Karpas-422 (cell line): ENCODE measurements around the gene DHX15. TPM values are rescaled to one million over a fixed set of nuclear protein-coding genes. Genes with fewer than 3 reads are reported as not detected.

Source experiments
- DNase-seq: peaks from one replicate; pipeline ENCODE4 v3.0.0-alpha.2; 2015
- H2AFZ ChIP-seq: fragments of 200-600 bp; sonication (generic); 2 replicates; pipeline ENCODE4 v1.6.1; 2014; ENCODE audit warnings: antibody characterized with exemption, low read length, mixed read lengths
- H3K27ac ChIP-seq: fragments of 200-600 bp; sonication (generic); 2 replicates; pipeline ENCODE4 v1.5.1; 2014; ENCODE audit warnings: mild to moderate bottlenecking, low read length, moderate library complexity
- H3K27me3 ChIP-seq: fragments of 200-600 bp; sonication (generic); 2 replicates; pipeline ENCODE4 v1.6.1; 2014; ENCODE audit warnings: low read length, mixed read lengths
- H3K36me3 ChIP-seq: fragments of 200-600 bp; sonication (generic); 2 replicates; pipeline ENCODE4 v1.6.1; 2014; ENCODE audit warnings: low read length, mixed read lengths; ENCODE audit not compliant: insufficient read depth
- H3K4me1 ChIP-seq: fragments of 200-600 bp; sonication (generic); 2 replicates; pipeline ENCODE4 v1.6.1; 2014; ENCODE audit warnings: mild to moderate bottlenecking, low read length, mixed read lengths
- H3K4me2 ChIP-seq: fragments of 200-600 bp; sonication (generic); 2 replicates; pipeline ENCODE4 v1.6.1; 2014; ENCODE audit warnings: low read length, low read depth, mild to moderate bottlenecking; ENCODE audit not compliant: poor library complexity, severe bottlenecking
- H3K4me3 ChIP-seq: fragments of 200-600 bp; sonication (generic); 2 replicates; pipeline ENCODE4 v1.5.1; 2014; ENCODE audit warnings: mild to moderate bottlenecking, antibody characterized with exemption, low read length, mixed read lengths
- H3K79me2 ChIP-seq: fragments of 200-600 bp; sonication (generic); 2 replicates; pipeline ENCODE4 v1.6.1; 2014; ENCODE audit warnings: mild to moderate bottlenecking, low read length, mixed read lengths
- H3K9ac ChIP-seq: fragments of 200-600 bp; sonication (generic); 2 replicates; pipeline ENCODE4 v1.6.0; 2014; ENCODE audit warnings: low read length
- H3K9me2 ChIP-seq: fragments of 200-600 bp; sonication (generic), shearing (Covaris generic); replicated peaks from 2 replicates; pipeline ENCODE4 v1.6.0; 2014; ENCODE audit warnings: mild to moderate bottlenecking, low read length, moderate library complexity; ENCODE audit not compliant: insufficient read depth
- H3K9me3 ChIP-seq: fragments of 300-700, 200-600 bp; sonication (generic); 2 replicates; pipeline ENCODE4 v1.6.1; 2014; ENCODE audit warnings: low read length, mixed read lengths
- H4K20me1 ChIP-seq: fragments of 200-600 bp; sonication (generic); 2 replicates; pipeline ENCODE4 v1.6.1; 2014; ENCODE audit warnings: mild to moderate bottlenecking, antibody characterized with exemption, low read length, low read depth; ENCODE audit not compliant: insufficient read depth
- total RNA-seq: library from RNA; depleted of rRNA; stranded (reverse); fragments of >200 nt; shearing (Covaris generic); gene quantifications from 2 replicates; pipeline ENCODE4 v1.2.3, GENCODE V29; 2014; ENCODE audit warnings: low replicate concordance; rRNA removed

DHX15 gene
- total RNA-seq, result 109 and 189 TPM in 2 replicates

DNA sequence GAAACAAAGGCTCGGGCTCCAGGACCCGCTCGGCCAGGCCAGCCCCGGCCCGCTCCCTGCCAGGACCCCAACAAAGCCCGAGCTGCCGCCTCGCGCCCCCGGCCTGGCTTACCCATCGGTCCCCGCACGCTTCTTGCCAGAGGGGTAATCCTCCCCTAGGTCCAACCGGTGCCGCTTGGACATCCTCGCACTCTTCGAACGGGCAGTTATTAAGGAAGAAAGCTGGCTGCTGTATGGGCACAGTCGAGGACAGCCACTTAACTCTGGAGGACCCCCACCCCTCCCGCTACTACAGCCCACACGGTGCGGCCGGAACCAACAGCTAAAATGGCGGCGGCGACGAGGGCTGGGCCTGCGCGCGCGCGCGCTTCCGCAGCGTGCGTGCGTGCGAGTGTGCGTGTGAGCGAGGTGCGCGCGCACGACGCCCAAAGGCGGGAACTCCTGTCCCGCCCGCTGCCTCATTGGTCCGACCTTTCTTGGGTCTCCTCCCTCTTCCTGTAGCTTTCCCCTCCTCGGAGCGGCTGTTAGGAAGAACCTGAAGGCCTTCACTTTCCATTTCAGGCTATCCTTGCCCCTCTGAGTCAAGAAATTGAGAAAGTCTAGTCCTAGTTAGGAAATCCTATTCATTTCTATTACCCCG, at the start of gene DHX15:
Gene DHX15 (minus strand): TSS at position 344 of the 640 bp plus-strand sequence. CDS start 161 bp downstream, at position 183.
- Histone ChIP-seq H3K4me2 (peak within 1 kb of the TSS; percentile 89), H4K20me1 (peaks cover 36% of the 10 kb centered on the region), H3K9me2 (no peaks in the 10 kb centered on the region), H3K79me2 (peaks cover 50% of the 10 kb centered on the region), H2AFZ (peak within 1 kb of the TSS; percentile 94), H3K4me3 (peak within 1 kb of the TSS; percentile 97), H3K9me3 (no peaks in the 10 kb centered on the region; the same call in 1 of the 2 replicates), H3K4me1 (peaks cover 44% of the 10 kb centered on the region), H3K36me3 (peaks cover 24% of the 10 kb centered on the region), H3K27ac (peak within 1 kb of the TSS; percentile 82), H3K27me3 (0 out of 2 replicates have a peak, but pooled peaks cover 3% of the 10 kb centered on the region), H3K9ac (peak within 1 kb of the TSS; percentile 100)
- DNase-seq, result peak; percentile 97

DNA sequence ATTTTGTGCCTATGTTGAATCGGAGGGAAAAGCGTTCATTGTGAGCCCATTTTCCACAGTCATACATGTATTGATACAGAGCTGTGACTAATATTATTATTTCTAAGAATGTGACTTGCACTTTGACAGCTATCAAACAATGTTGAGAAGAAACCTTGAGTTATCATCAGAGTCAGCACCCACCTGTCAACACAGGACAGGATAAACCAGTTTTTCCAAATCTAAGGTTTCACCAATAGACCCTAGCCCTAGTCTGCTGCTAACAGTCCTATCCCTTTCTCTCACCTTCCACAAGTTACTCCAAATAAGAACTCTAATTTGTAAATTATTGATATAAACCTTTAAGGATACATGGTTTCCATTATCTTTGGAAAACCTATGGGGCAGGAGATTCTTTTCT, 47.7 kb upstream of the DHX15 start:
- no peak for DNase-seq
- no peaks in the 10 kb centered on the region for H3K79me2 ChIP-seq
- H3K9ac ChIP-seq, result no peak overlapping the region
- H3K36me3 ChIP-seq, result no peaks in the 10 kb centered on the region
- no peaks in the 10 kb centered on the region for H3K9me2 ChIP-seq
- H4K20me1 ChIP-seq, result no peaks in the 10 kb centered on the region
- H3K4me1 ChIP-seq, result no peaks in the 10 kb centered on the region
- no peak overlapping the region for H3K4me2 ChIP-seq
- no peak overlapping the region for H3K4me3 ChIP-seq
- no peak overlapping the region for H3K27ac ChIP-seq
- no peaks in the 10 kb centered on the region for H3K9me3 ChIP-seq
- H3K27me3 ChIP-seq, result no peaks in the 10 kb centered on the region
- no peak overlapping the region for H2AFZ ChIP-seq

DNA sequence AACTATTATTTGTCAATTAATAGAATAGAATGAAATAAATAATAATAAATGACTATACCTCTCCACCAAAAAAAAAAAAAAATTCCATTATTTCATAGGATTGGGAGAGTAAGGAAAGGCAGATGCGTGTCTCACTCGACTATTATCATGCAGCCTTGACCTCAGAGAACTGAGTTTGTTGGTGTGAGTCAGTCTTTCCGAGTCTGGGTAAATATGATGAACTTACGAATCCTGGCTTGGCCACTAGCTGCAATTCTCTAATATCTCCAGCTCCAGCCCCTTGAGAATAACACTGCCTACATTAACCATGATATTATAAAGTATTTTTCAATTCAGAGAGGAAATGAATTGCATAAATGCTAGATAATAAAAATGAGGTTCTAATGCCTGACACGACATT, 46.6 kb upstream of the DHX15 start:
- Histone ChIP-seq H3K4me1 (no peaks in the 10 kb centered on the region), H3K4me2 (no peak overlapping the region), H3K9ac (no peak overlapping the region), H3K4me3 (no peak overlapping the region), H2AFZ (no peak overlapping the region), H3K27me3 (no peaks in the 10 kb centered on the region), H3K79me2 (no peaks in the 10 kb centered on the region), H4K20me1 (no peaks in the 10 kb centered on the region), H3K9me3 (no peaks in the 10 kb centered on the region), H3K27ac (no peak overlapping the region), H3K36me3 (no peaks in the 10 kb centered on the region), H3K9me2 (no peaks in the 10 kb centered on the region)
- no peak for DNase-seq

- Histone ChIP-seq H3K9me3 (no peaks in the 10 kb centered on the region), H3K36me3 (no peaks in the 10 kb centered on the region), H3K4me2 (no peak overlapping the region), H3K79me2 (no peaks in the 10 kb centered on the region), H3K9ac (no peak overlapping the region), H3K27me3 (no peaks in the 10 kb centered on the region), H3K27ac (no peak overlapping the region), H2AFZ (no peak overlapping the region), H3K4me3 (no peak overlapping the region), H3K4me1 (0 out of 2 replicates have a peak, but pooled peaks cover 3% of the 10 kb centered on the region), H3K9me2 (no peaks in the 10 kb centered on the region), H4K20me1 (no peaks in the 10 kb centered on the region)
- no peak for DNase-seq
Measured at GRCh38 chr4:24625091-24625490, 40.7 kb upstream of the DHX15 start.

DNA sequence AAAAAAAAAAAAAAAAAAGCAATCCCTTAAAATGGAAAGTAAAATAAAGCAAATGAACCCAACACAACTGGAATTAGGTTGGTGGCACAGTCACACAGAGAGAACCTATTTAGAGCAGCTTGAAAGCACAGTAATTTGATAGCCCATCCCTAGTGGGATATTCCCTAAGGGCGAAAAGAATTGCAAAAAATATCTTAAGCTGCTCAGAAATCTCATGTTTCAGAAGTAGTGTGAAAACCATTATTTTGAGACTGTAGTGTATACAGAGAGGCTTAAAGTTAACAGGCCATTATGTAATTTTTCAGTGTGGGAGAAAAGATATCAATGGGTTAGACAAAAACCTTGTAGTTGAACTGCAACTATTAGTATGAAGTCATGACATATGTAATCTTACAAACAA, 40.0 kb upstream of the DHX15 start:
- no peaks in the 10 kb centered on the region for H4K20me1 ChIP-seq
- no peaks in the 10 kb centered on the region for H3K36me3 ChIP-seq
- 0 out of 2 replicates have a peak, but pooled peaks cover 3% of the 10 kb centered on the region for H3K4me1 ChIP-seq
- no peak overlapping the region for H3K27ac ChIP-seq
- no peak overlapping the region for H3K4me3 ChIP-seq
- no peaks in the 10 kb centered on the region for H3K9me2 ChIP-seq
- H3K4me2 ChIP-seq, result no peak overlapping the region
- no peaks in the 10 kb centered on the region for H3K27me3 ChIP-seq
- H2AFZ ChIP-seq, result no peak overlapping the region
- no peak for DNase-seq
- no peaks in the 10 kb centered on the region for H3K9me3 ChIP-seq
- no peak overlapping the region for H3K9ac ChIP-seq
- no peaks in the 10 kb centered on the region for H3K79me2 ChIP-seq

GRCh38 chr4:24622146-24622834, 37.9 kb upstream of the DHX15 start:
- no peak overlapping the region for H3K4me3 ChIP-seq

GRCh38 chr4:24615977-24616376, 31.6 kb upstream of the DHX15 start:
- Histone ChIP-seq H2AFZ (no peak overlapping the region), H4K20me1 (no peaks in the 10 kb centered on the region), H3K4me3 (no peak overlapping the region)

More at GRCh38 chr4:24622146-24622834, 37.9 kb upstream of the DHX15 start:
- no peaks in the 10 kb centered on the region for H3K36me3 ChIP-seq
- no peaks in the 10 kb centered on the region for H3K9me2 ChIP-seq
- H3K4me2 ChIP-seq, result no peak overlapping the region
- no peak overlapping the region for H2AFZ ChIP-seq
- H3K9me3 ChIP-seq, result no peaks in the 10 kb centered on the region
- H3K4me1 ChIP-seq, result 0 out of 2 replicates have a peak, but pooled peaks cover 3% of the 10 kb centered on the region
- no peaks in the 10 kb centered on the region for H3K79me2 ChIP-seq
- peak; percentile 15 for DNase-seq
- no peak overlapping the region for H3K9ac ChIP-seq
- H3K27me3 ChIP-seq, result no peaks in the 10 kb centered on the region
- H3K27ac ChIP-seq, result no peak overlapping the region
- no peaks in the 10 kb centered on the region for H4K20me1 ChIP-seq

DNA sequence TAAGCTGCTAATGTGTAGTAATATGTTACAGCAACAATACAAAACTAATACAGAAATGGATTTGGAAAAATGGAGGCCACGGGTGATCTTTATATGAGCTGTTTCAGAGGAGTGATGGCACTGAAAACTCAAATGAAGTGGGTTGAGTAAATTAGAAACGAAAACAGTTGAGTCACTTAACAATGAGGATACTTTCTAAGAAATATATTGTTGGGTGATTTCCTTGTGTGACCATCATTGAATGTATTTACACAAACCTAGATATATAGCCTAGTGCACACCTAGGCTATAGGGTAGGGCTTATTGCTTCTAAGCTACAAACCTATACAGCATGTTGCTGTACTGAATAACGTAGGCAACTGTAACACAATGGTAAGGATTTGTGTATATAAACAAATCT, 30.5 kb upstream of the DHX15 start:
- no peaks in the 10 kb centered on the region for H3K9me2 ChIP-seq
- H3K36me3 ChIP-seq, result no peaks in the 10 kb centered on the region
- no peak overlapping the region for H3K4me2 ChIP-seq
- H3K9me3 ChIP-seq, result no peaks in the 10 kb centered on the region
- no peaks in the 10 kb centered on the region for H4K20me1 ChIP-seq
- no peak overlapping the region for H3K4me3 ChIP-seq
- H3K79me2 ChIP-seq, result no peaks in the 10 kb centered on the region
- no peak for DNase-seq
- no peaks in the 10 kb centered on the region for H3K4me1 ChIP-seq
- H3K27me3 ChIP-seq, result no peaks in the 10 kb centered on the region
- H3K27ac ChIP-seq, result no peak overlapping the region
- no peak overlapping the region for H3K9ac ChIP-seq
- H2AFZ ChIP-seq, result no peak overlapping the region

More at GRCh38 chr4:24615977-24616376, 31.6 kb upstream of the DHX15 start:
- DNase-seq, result no peak
- Histone ChIP-seq H3K9ac (no peak overlapping the region), H3K9me2 (no peaks in the 10 kb centered on the region), H3K4me2 (no peak overlapping the region), H3K27ac (no peak overlapping the region), H3K27me3 (no peaks in the 10 kb centered on the region), H3K9me3 (no peaks in the 10 kb centered on the region), H3K36me3 (no peaks in the 10 kb centered on the region), H3K79me2 (no peaks in the 10 kb centered on the region), H3K4me1 (no peaks in the 10 kb centered on the region)
